ENCODE results near the gene OLIG1. TPM values are rescaled to one million over a fixed set of nuclear protein-coding genes. Genes with fewer than 3 reads are reported as not detected.

Gene OLIG1
- total and polyA plus RNA-seq, 2 donors (not counting 1 experiment from before 2014, with no cell fraction given) = 0.33 TPM; not detected in 1

- no peak overlapping the region for H3K4me2 ChIP-seq (replicated peaks; ENCODE audit: low read depth, low read length, poor library complexity, severe bottlenecking)
- H3K79me2 ChIP-seq (ENCODE audit: control insufficient read depth, insufficient read depth, low read length) = no peaks in the 10 kb centered on the region
- WGBS (ENCODE audit: insufficient coverage) = 80% methylated on average over 9 of the region's 9 CpGs
- ChIA-PET POLR2A (no interaction called here), CTCF (no interaction called here)
- no peak overlapping the region for H3K9ac ChIP-seq (ENCODE audit: low read length)
- no peak overlapping the region for H2AFZ ChIP-seq (ENCODE audit: insufficient read depth, low read depth, low read length, poor library complexity, severe bottlenecking)
- ATAC-seq (ENCODE audit: low read depth) = no peak
- H3K27me3 ChIP-seq (replicated peaks in 1 of 4; ENCODE audit: control extremely low read depth in 1 of 4, control insufficient read depth in 3 of 4, insufficient read depth in 4 of 4, low read length in 3 of 4) = peaks cover 0 to 43% (median 10%) of the 10 kb centered on the region in 4 experiments
- H3K27ac ChIP-seq (ENCODE audit: low read length in 2 of 2) = no peak overlapping the region
- intact Hi-C loops (cut with micrococcal nuclease) = no loop called here
- no peaks in the 10 kb centered on the region for H3K36me3 ChIP-seq (replicated peaks in 1 of 2; ENCODE audit: control extremely low read depth in 1 of 2, control insufficient read depth in 1 of 2, extremely low read depth in 1 of 2, insufficient read depth in 2 of 2, low read length in 1 of 2)
- H3K4me3 Mint-ChIP-seq = no peak overlapping the region
- DNase-seq = no peak
- peaks cover 0 to 5% of the 10 kb centered on the region in 2 donors for H3K4me1 ChIP-seq (ENCODE audit: control insufficient read depth in 2 of 2, insufficient read depth in 2 of 2, low read length in 2 of 2)
- H3K27ac Mint-ChIP-seq = no peak overlapping the region
- H4K20me1 ChIP-seq (ENCODE audit: control insufficient read depth, insufficient read depth, low read length, poor library complexity, severe bottlenecking) = no peaks in the 10 kb centered on the region
- TF ChIP-seq EZH2 (IDR thresholded peaks at IDR 0.05; ENCODE audit: borderline replicate concordance, insufficient read depth, low read depth, low read length, poor library complexity, severe bottlenecking) = no peak
- no peak for TF ChIP-seq CTCF (IDR thresholded peaks at IDR 0.05)
- no peaks in the 10 kb centered on the region for H3K9me3 Mint-ChIP-seq (ENCODE audit: insufficient read depth)
- H3K9me3 ChIP-seq (ENCODE audit: control extremely low read depth in 1 of 3, control insufficient read depth in 2 of 3, insufficient read depth in 1 of 3, low read length in 2 of 3) = peaks cover 0 to 9% (median 0%) of the 10 kb centered on the region in 3 donors
- H3K4me3 ChIP-seq (ENCODE audit: control extremely low read depth in 1 of 5, extremely low read depth in 1 of 5, insufficient read depth in 1 of 5, low read depth in 2 of 5, low read length in 4 of 5) = no peak overlapping the region
- H3K27me3 Mint-ChIP-seq = peaks cover 76% of the 10 kb centered on the region
- H3K4me1 Mint-ChIP-seq = peaks cover 2% of the 10 kb centered on the region
These were observed 40.4 kb downstream of the OLIG1 start for GRCh38 chr21:33110340-33110715.

DNA sequence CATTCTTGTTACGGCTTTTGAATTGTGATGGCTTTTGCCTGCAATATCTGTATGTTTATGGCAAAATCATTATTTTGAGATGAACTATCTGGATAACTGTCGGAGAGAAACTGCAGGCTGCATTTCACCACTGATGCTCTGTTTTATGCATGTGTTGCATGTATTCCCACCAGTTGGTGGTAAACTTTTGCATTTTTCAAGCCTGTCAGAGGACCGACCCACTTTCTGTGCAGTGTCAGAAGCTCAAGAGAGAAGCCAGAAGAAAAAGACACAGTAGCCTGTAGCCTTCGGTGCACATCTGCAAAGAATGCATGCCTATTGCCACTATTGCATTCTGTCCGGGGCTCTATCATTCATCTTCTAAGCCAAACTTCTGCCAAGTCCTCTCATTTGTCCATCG, 41.6 kb downstream of the OLIG1 start:
- Histone ChIP-seq H4K20me1 (ENCODE audit: control insufficient read depth, insufficient read depth, low read length, poor library complexity, severe bottlenecking) (no peaks in the 10 kb centered on the region), H3K4me3 (ENCODE audit: control extremely low read depth in 1 of 5, extremely low read depth in 1 of 5, insufficient read depth in 1 of 5, low read depth in 2 of 5, low read length in 4 of 5) (no peak overlapping the region), H3K4me1 (ENCODE audit: control insufficient read depth in 2 of 2, insufficient read depth in 2 of 2, low read length in 2 of 2) (peaks cover 0 to 5% of the 10 kb centered on the region in 2 donors), H3K36me3 (replicated peaks in 1 of 2; ENCODE audit: control extremely low read depth in 1 of 2, control insufficient read depth in 1 of 2, extremely low read depth in 1 of 2, insufficient read depth in 2 of 2, low read length in 1 of 2) (no peaks in the 10 kb centered on the region), H3K9ac (ENCODE audit: low read length) (no peak overlapping the region), H3K9me3 (ENCODE audit: control extremely low read depth in 1 of 3, control insufficient read depth in 2 of 3, insufficient read depth in 1 of 3, low read length in 2 of 3) (peaks cover 0 to 9% (median 0%) of the 10 kb centered on the region in 3 donors), H3K27ac (ENCODE audit: low read length in 2 of 2) (no peak overlapping the region), H3K27me3 (replicated peaks in 1 of 4; ENCODE audit: control extremely low read depth in 1 of 4, control insufficient read depth in 3 of 4, insufficient read depth in 4 of 4, low read length in 3 of 4) (peaks cover 0 to 45% (median 10%) of the 10 kb centered on the region in 4 experiments), H3K4me2 (replicated peaks; ENCODE audit: low read depth, low read length, poor library complexity, severe bottlenecking) (no peak overlapping the region), H2AFZ (ENCODE audit: insufficient read depth, low read depth, low read length, poor library complexity, severe bottlenecking) (no peak overlapping the region), H3K79me2 (ENCODE audit: control insufficient read depth, insufficient read depth, low read length) (no peaks in the 10 kb centered on the region)
- H3K9me3 Mint-ChIP-seq (ENCODE audit: insufficient read depth) = no peaks in the 10 kb centered on the region
- H3K27ac Mint-ChIP-seq = no peak overlapping the region
- intact Hi-C loops (cut with micrococcal nuclease) = no loop called here
- POLR2A ChIA-PET = no interaction called here
- ATAC-seq (ENCODE audit: low read depth) (no peak), DNase-seq (no peak)
- CTCF ChIA-PET = no interaction called here
- peaks cover 2% of the 10 kb centered on the region for H3K4me1 Mint-ChIP-seq
- WGBS (ENCODE audit: insufficient coverage) = 90% methylated on average over 6 of the region's 6 CpGs
- no peak overlapping the region for H3K4me3 Mint-ChIP-seq
- peaks cover 78% of the 10 kb centered on the region for H3K27me3 Mint-ChIP-seq
- TF ChIP-seq EZH2 (IDR thresholded peaks at IDR 0.05; ENCODE audit: borderline replicate concordance, insufficient read depth, low read depth, low read length, poor library complexity, severe bottlenecking) (no peak), CTCF (IDR thresholded peaks at IDR 0.05) (no peak)

Measured in B cell (primary cell).